H9 (cell line): ENCODE data around the gene FAM193A. TPM values are rescaled to one million over a fixed set of nuclear protein-coding genes. Genes with fewer than 3 reads are reported as not detected.

Source experiments
- DNase-seq: peaks from one replicate; pipeline ENCODE4 v3.0.0-alpha.2; 2017
- H2AFZ ChIP-seq: one replicate; pipeline ENCODE4 v1.6.1; 2013; ENCODE audit warnings: mild to moderate bottlenecking, low read length, control low read depth, moderate library complexity
- H2AK5ac ChIP-seq: 2 replicates; pipeline ENCODE4 v1.6.1; 2013; ENCODE audit warnings: low read length, control low read depth, mixed read lengths; ENCODE audit not compliant: insufficient read length
- H2BK120ac ChIP-seq: one replicate; pipeline ENCODE4 v1.6.1; 2013; ENCODE audit warnings: low read depth, mild to moderate bottlenecking, low read length, control low read depth, inconsistent platforms; ENCODE audit not compliant: poor library complexity, severe bottlenecking
- H2BK12ac ChIP-seq: 2 replicates; pipeline ENCODE4 v1.6.1; 2013; ENCODE audit warnings: low read length, control low read depth, mixed read lengths, low read depth; ENCODE audit not compliant: insufficient read length
- H2BK15ac ChIP-seq: 2 replicates; pipeline ENCODE4 v1.6.1; 2013; ENCODE audit warnings: low read depth, low read length, control low read depth
- H2BK20ac ChIP-seq: one replicate; pipeline ENCODE4 v1.6.1; 2013; ENCODE audit warnings: low read depth, mild to moderate bottlenecking, low read length, control low read depth, inconsistent platforms; ENCODE audit not compliant: poor library complexity, severe bottlenecking
- H2BK5ac ChIP-seq: 2 replicates; pipeline ENCODE4 v1.6.1; 2013; ENCODE audit warnings: low read length, control low read depth, mixed read lengths; ENCODE audit not compliant: insufficient read length
- H3K14ac ChIP-seq: 2 replicates; pipeline ENCODE4 v1.6.1; 2013; ENCODE audit warnings: low read length, control low read depth; ENCODE audit not compliant: insufficient read depth
- H3K18ac ChIP-seq: 2 replicates; pipeline ENCODE4 v1.6.1; 2013; ENCODE audit warnings: low read depth, mild to moderate bottlenecking, mixed read lengths, low read length, control low read depth; ENCODE audit not compliant: insufficient read length
- H3K23ac ChIP-seq: 2 replicates; pipeline ENCODE4 v1.6.1; 2013; ENCODE audit warnings: low read length, control low read depth, mixed read lengths, low read depth; ENCODE audit not compliant: insufficient read length
- H3K23me2 ChIP-seq: 2 replicates; pipeline ENCODE4 v1.6.1; 2013; ENCODE audit warnings: low read depth, mild to moderate bottlenecking, mixed read lengths, low read length, control low read depth; ENCODE audit not compliant: insufficient read length, poor library complexity, severe bottlenecking
- H3K27ac ChIP-seq: 2 replicates; pipeline ENCODE4 v1.5.1; 2013; ENCODE audit warnings: low read length, control low read depth, mixed read lengths, low read depth; ENCODE audit not compliant: insufficient read length
- H3K27me3 ChIP-seq: 2 replicates; pipeline ENCODE4 v1.6.1; 2013; ENCODE audit warnings: low read length, control low read depth, inconsistent platforms; ENCODE audit not compliant: insufficient read depth
- H3K4ac ChIP-seq: 2 replicates; pipeline ENCODE4 v1.6.1; 2013; ENCODE audit warnings: low read depth, mild to moderate bottlenecking, control low read depth, inconsistent platforms, low read length, moderate library complexity
- H3K4me1 ChIP-seq: 2 replicates; pipeline ENCODE4 v1.6.1; 2013; ENCODE audit warnings: low read length, control low read depth, inconsistent platforms; ENCODE audit not compliant: insufficient read depth
- H3K4me2 ChIP-seq: 2 replicates; pipeline ENCODE4 v1.6.1; 2013; ENCODE audit warnings: low read length, control low read depth, mixed read lengths; ENCODE audit not compliant: insufficient read length, insufficient read depth
- H3K56ac ChIP-seq: 2 replicates; pipeline ENCODE4 v1.6.1; 2013; ENCODE audit warnings: low read depth, mild to moderate bottlenecking, mixed read lengths, low read length, control low read depth; ENCODE audit not compliant: insufficient read length
- H3K79me1 ChIP-seq: 2 replicates; pipeline ENCODE4 v1.6.1; 2013; ENCODE audit warnings: low read depth, mild to moderate bottlenecking, moderate library complexity, low read length, control low read depth, inconsistent platforms; ENCODE audit not compliant: insufficient read depth, poor library complexity, severe bottlenecking
- H3K79me2 ChIP-seq: 2 replicates; pipeline ENCODE4 v1.6.1; 2013; ENCODE audit warnings: low read length, control low read depth, inconsistent platforms; ENCODE audit not compliant: insufficient read depth
- H3K9ac ChIP-seq: 2 replicates; pipeline ENCODE4 v1.6.1; 2013; ENCODE audit warnings: low read length, control low read depth, mixed read lengths; ENCODE audit not compliant: insufficient read length; ENCODE audit errors: extremely low read depth
- H3K9me3 ChIP-seq: one replicate; pipeline ENCODE4 v1.6.1; 2013; ENCODE audit warnings: low read depth, low read length, inconsistent platforms; ENCODE audit not compliant: control insufficient read depth
- H3T11ph ChIP-seq: one replicate; pipeline ENCODE4 v1.6.1; 2013; ENCODE audit warnings: mild to moderate bottlenecking, low read length, control low read depth, inconsistent platforms
- H4K20me1 ChIP-seq: one replicate; pipeline ENCODE4 v1.6.1; 2013; ENCODE audit not compliant: control insufficient read depth, insufficient read length, insufficient read depth
- H4K5ac ChIP-seq: 2 replicates; pipeline ENCODE4 v1.6.1; 2013; ENCODE audit warnings: low read depth, mild to moderate bottlenecking, mixed read lengths, low read length, control low read depth; ENCODE audit not compliant: insufficient read length
- H4K8ac ChIP-seq: replicated peaks from 2 replicates; pipeline ENCODE4 v1.6.1; 2013; ENCODE audit warnings: low read length, control low read depth, mixed read lengths, low read depth; ENCODE audit not compliant: insufficient read length
- H4K91ac ChIP-seq: 2 replicates; pipeline ENCODE4 v1.6.1; 2013; ENCODE audit warnings: low read depth, mild to moderate bottlenecking, moderate library complexity, mixed read lengths, low read length, control low read depth; ENCODE audit not compliant: insufficient read length
- H3K27ac Mint-ChIP-seq, 3 experiments: 2 replicates in 2 of 3; 3 replicates in 1 of 3; pipeline ENCODE4 v1.8.0; 2020 to 2021; ENCODE audit warnings: mixed read lengths in 3 of 3, mild to moderate bottlenecking in 1 of 3, moderate library complexity in 1 of 3
- H3K27me3 Mint-ChIP-seq: 2 replicates; pipeline ENCODE4 v1.8.0; 2021; ENCODE audit warnings: low read depth, mild to moderate bottlenecking, moderate library complexity, mixed read lengths
- H3K36me3 Mint-ChIP-seq, 3 experiments: 2 replicates in 2 of 3; 3 replicates in 1 of 3; pipeline ENCODE4 v1.8.0; 2020 to 2021; ENCODE audit warnings: low read depth in 3 of 3, mixed read lengths in 3 of 3; ENCODE audit not compliant: insufficient read depth in 1 of 3
- H3K4me1 Mint-ChIP-seq, 2 experiments: 2 replicates each; pipeline ENCODE4 v1.8.0; 2020; ENCODE audit warnings: mixed read lengths in 2 of 2
- H3K4me3 Mint-ChIP-seq, 2 experiments: 2 replicates in 1 of 2; 3 replicates in 1 of 2; pipeline ENCODE4 v1.8.0; 2020 to 2021; ENCODE audit warnings: mild to moderate bottlenecking in 2 of 2, mixed read lengths in 2 of 2, moderate library complexity in 1 of 2
- H3K9me3 Mint-ChIP-seq, 2 experiments: 2 replicates in 1 of 2; 3 replicates in 1 of 2; pipeline ENCODE4 v1.8.0; 2020; ENCODE audit warnings: mild to moderate bottlenecking in 2 of 2, mixed read lengths in 2 of 2, moderate library complexity in 1 of 2
- CTCF ChIP-seq: fragments of 200-600 bp; sonication (generic); conservative IDR thresholded peaks from 3 replicates; pipeline ENCODE4 v1.8.0; 2021; ENCODE audit warnings: antibody characterized with exemption, mild to moderate bottlenecking
- WGBS: extraction: QIAGEN DNeasy Blood & Tissue Kit; methylation state at CpG from one replicate; pipeline ENCODE4 v1.1.7; 2013; ENCODE audit warnings: missing lambda C conversion rate, low lambda C conversion rate, mixed read lengths; ENCODE audit not compliant: insufficient read length; ENCODE audit errors: extremely low coverage; 5-methylcytosine and 5-hydroxymethylcytosine counted together
- total RNA-seq: library from RNA; stranded (reverse); gene quantifications from 2 replicates; pipeline ENCODE4 v1.2.1, GENCODE V29; 2021

The FAM193A gene
- total RNA-seq, 1 experiment from 2014 or later, result 36.9 TPM

GRCh38 chr4:2697995-2698414, 161.6 kb downstream of the FAM193A start:
- Mint-ChIP-seq H3K36me3 (peaks cover 51 to 94% (median 91%) of the 10 kb centered on the region in 3 experiments; a peak in 6 of 7 replicates), H3K4me3 (no peak overlapping the region)
- WGBS, result no CpG with 5 or more reads among the region's 8 CpGs

More at GRCh38 chr4:2697995-2698414, 161.6 kb downstream of the FAM193A start:
- DNase-seq, result no peak
- H3K23ac ChIP-seq, result no peak overlapping the region
- no peak overlapping the region for H3K9ac ChIP-seq
- no peak overlapping the region for H4K8ac ChIP-seq
- H2AK5ac ChIP-seq, result no peak overlapping the region
- no peak overlapping the region for H4K5ac ChIP-seq
- H2BK15ac ChIP-seq, result no peak overlapping the region
- no peak overlapping the region for H3K4me2 ChIP-seq
- H2BK120ac ChIP-seq, result no peak overlapping the region
- no peak overlapping the region for H3K18ac ChIP-seq
- H2BK12ac ChIP-seq, result no peak overlapping the region
- no peak overlapping the region for H2BK5ac ChIP-seq
- no peak for TF ChIP-seq CTCF
- no peaks in the 10 kb centered on the region for H3K27me3 Mint-ChIP-seq
- no peaks in the 10 kb centered on the region for H3K9me3 Mint-ChIP-seq
- H3K79me2 ChIP-seq, result no peaks in the 10 kb centered on the region
- no peaks in the 10 kb centered on the region for H4K20me1 ChIP-seq
- no peak overlapping the region for H3K14ac ChIP-seq
- H3K56ac ChIP-seq, result no peak overlapping the region
- H2AFZ ChIP-seq, result no peak overlapping the region
- H3T11ph ChIP-seq, result no peak overlapping the region
- H3K27ac Mint-ChIP-seq, result 0 out of 7 replicates have a peak overlapping the region, but pooled peaks of 1 of the 3 experiments have one; percentile 70
- H4K91ac ChIP-seq, result no peak overlapping the region
- no peaks in the 10 kb centered on the region for H3K4me1 Mint-ChIP-seq
- no peaks in the 10 kb centered on the region for H3K4me1 ChIP-seq
- no peaks in the 10 kb centered on the region for H3K79me1 ChIP-seq
- no peaks in the 10 kb centered on the region for H3K27me3 ChIP-seq
- no peak overlapping the region for H2BK20ac ChIP-seq
- H3K27ac ChIP-seq, result no peak overlapping the region
- no peaks in the 10 kb centered on the region for H3K23me2 ChIP-seq
- H3K9me3 ChIP-seq, result no peaks in the 10 kb centered on the region
- no peak overlapping the region for H3K4ac ChIP-seq
